SHP77 treated with DMSO at 0.1 percent for 48 hours (cell line): ENCODE results near the gene C16orf90.
"Not testable (repeated sequence)": the region's sequence is repeated elsewhere in the genome, so short reads cannot be mapped to it uniquely, and the experiment has no call there.

Experiments
- DNase-seq: peaks from one replicate; lab custom pipeline; 2025; lab: John Stamatoyannopoulos, UW

The C16orf90 gene

GRCh38 chr16:3482659-3483241, 12.5 kb downstream of the C16orf90 start:
- DNase-seq: no peak

DNA sequence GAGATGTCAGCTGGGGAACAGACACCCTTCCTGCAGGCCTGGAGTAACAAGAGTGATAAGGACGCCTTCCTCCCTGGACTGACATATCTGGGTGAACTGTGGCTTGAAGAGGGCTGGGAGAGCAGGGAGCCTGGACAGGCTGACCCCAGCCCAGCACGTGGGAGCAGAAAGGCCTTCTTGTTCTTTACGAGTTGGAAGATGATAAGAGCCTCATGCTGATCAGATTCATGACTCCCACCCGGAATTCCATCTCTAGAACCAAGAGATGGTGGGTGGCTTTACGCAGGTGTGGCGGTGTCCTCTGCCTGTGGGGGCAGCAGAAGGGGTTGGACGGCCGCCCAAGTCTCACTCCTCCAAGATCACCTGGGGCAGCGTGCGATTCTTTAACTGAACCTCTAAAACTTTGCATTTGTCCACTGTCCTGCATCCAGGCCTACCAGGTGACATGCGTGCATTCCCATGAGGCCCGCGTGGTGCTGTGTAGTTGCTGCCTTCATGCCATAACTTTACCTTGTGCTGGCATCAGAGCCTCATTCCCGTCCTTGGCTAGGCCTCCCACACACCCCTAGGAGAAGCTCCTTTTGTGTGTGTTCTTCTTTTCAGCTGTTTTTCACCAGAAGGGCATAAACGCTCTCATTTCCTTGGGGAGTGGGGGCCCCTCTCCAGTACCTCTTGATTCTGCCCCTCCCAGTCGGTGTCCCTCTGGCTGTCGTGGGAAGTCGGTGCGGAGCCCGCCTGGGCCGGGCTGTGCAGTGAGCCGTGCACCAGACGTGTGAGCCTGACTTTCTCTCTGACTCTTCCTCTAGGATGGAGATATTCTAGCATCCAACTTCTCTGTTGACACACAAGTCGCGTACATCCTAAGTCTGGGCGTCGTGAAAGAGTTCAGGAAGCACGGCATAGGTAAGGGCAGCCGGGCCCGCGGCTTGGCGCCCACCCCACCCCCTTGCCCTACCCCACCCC, 13.3 kb downstream of the C16orf90 start:
- DNase-seq: no peak

- no peak for DNase-seq
These were observed 14.2 kb downstream of the C16orf90 start for GRCh38 chr16:3480901-3481695.

GRCh38 chr16:3479654-3480216, 15.6 kb downstream of the C16orf90 start:
- DNase-seq: no peak

- DNase-seq: no peak
These were observed 16.9 kb downstream of the C16orf90 start for GRCh38 chr16:3478242-3478925.

DNA sequence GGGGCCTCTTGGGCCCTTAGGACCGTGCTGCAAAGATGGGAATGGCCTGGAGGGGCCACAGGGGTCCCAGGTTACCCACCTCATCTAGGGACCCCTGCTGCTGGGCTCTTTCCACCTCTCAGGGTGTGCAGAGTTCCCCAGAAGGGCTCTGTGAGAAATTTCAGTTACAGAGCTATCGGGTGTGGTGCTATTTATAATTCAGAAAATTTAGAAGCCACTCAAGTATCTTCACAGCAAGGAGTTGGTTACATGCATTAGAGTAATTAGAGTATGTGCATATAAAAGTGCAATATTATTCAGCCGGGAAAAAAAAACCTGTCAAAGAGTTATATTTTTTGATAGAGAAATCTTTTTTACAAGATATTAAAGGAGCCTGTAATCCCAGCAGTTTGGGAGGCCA, 18.9 kb downstream of the C16orf90 start:
- no peak for DNase-seq

- DNase-seq: no peak
These were observed 19.5 kb downstream of the C16orf90 start for GRCh38 chr16:3475604-3476375.

DNA sequence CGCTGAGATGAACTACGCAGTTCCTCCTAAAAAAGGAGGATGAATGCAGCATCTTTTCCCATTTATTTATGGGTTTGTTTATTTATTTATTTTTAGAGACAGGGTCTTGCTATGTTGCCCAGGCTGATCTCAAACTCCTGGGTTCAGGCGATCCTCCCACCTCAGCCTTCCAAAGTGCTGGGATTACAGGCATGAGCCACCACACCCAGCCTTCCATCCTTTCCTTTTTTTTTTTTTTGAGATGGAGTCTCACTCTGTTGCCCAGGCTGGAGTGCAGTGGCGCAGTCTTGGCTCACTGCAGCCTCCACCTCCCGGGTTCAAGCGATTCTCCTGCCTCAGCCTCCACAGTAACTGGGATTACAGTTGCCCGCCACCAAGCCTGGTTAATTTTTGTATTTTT, 20.4 kb downstream of the C16orf90 start:
- not testable (repeated sequence) for DNase-seq

DNA sequence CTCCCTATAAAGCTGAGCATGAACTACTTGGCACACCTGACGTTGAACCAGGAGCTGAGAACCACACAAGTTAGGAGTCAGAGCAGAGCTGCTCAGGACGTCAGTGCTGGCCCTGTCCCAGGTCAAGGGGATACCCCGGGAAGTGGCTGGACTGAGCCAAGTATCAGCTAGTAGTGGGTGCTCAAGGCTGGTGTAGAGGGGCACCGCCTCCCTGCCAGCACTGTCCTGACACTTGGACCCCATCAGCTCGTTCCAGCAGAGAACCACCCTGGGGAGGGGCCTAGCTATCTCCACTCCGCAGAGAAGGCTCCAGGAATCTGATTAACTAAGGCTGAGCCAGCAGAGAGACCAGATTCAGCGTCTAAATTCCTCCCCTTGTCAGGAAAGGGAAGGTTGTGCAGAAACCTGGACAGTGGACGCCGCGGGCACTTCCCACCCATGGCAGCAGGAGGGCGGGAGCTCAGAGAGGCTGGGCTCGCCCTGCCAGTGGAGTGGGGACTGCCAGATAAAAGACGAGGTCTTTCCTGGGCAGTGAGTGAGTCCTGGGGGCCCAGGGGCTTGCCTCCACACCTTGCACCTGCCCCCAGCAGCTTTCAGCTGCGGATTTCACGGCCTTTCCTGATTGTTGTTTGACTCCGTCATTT, 21.0 kb downstream of the C16orf90 start:
- DNase-seq: no peak

DNA sequence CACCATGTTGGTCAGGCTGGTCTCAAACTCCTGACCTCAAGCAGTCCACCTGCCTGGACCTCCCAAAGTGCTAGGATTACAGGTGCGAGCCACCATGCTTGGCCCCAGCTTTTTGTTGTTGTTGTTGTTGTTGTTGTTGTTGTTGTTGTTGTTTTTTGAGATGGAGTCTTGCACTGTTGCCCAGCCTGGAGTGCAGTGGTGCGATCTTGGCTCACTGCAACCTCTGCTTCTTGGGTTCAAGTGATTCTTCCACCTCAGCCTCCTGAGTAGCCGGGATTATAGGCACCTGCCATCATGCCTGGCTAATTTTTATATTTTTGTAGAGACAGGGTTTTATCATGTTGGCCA, 21.7 kb downstream of the C16orf90 start:
- DNase-seq: not testable (repeated sequence)

DNA sequence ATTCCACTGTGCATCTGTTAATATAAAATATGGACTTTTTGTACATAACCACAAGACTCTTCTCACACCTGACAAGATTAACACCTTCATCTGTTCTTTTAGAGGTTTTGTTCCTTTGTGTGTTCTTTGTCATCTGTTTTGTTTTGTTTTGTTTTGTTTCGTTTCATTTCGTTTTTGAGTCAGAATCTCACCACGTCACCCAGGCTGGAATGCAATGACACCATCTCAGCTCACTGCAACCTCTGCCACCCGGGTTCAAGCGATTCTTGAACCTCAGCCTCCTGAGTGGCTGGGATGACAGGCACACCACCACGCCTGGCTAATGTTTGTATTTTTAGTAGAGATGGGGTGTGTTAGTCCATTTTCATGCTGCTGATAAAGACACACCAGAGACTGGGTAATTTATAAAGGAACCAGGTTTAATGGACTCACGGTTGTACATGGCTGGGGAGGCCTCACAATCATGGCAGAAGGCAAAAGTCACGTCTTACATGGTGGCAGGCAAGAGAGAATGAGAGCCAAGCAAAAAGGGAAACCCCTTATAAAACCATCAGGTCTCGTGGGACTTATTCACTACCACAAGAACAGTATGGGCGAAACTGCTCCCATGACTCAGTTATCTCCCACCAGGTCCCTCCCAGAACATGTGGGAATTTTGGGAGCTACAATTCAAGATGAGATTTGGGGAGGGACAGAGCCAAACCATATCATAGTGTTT, 22.3 kb downstream of the C16orf90 start:
- DNase-seq: no peak

DNA sequence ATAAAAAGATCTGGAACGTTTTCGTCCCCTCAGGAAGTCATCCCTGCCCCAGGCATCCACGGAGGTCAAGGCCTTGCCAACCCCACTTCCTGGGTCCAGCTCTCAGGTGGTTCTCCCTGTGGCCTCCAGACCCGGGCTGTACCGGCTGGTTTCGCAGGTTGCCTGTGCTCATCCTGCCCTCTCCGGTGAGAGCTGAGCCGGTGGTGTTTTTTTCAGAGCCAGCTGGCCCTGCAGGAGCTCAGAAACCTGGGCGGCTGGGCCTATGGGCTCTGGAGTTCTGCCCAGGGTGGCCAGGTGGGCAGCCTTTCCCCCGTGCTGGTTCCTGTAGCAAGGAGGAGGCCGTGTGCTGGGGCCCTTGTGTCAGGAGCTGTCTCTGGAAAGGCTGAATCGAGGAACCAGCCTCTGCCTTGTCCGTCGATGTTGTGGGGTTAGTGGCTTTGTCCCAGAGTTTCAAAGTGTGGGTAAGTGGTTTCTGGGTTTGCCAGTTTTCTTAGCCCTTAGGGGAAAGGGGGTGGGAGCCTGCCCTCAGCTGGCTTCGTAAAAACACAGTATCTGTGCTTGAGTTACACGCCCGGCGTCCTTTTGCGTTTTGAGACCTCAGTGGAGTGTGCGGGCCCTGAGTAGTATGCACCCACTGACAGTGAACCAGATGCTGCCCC, 23.6 kb downstream of the C16orf90 start:
- DNase-seq: no peak

DNA sequence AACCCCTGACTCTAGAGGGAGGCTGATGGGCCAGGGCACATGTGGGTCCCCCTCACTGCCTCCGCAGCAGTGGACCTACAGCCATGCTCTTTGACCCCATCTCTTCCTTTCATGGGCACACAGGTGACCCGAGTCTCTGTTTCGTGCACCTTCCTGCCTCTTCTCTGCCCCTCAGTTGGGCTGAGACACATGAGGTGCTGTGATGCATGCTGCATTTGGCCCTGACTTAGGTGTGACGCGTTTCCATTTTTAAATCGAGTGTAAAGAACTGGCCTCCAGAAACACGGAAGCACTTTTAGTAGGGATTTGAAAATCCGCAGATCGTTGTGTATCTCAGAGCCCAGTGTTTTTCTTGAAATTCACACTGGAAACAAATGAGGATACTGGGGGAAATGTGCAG, 24.6 kb downstream of the C16orf90 start:
- DNase-seq: no peak

DNA sequence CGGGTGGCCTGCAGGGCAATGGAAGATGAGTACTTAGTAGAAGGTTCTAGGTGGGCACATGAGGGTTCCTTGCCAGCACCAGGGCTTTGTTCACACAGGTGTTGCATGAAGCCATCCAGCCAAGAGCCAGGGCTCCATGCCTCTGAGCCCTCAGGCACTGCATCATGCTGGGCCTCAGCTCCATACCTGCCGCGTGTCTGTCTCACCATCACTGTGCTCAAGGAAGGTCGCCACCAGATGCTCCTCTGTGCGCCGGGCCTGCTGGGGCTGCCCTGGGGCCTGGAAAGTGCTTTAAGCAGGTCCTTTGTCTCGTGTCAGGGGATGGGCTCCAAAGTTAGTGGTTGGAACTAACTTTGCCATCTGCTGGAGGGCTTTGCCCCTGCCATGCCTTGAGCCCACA, 25.6 kb downstream of the C16orf90 start:
- DNase-seq: no peak

DNA sequence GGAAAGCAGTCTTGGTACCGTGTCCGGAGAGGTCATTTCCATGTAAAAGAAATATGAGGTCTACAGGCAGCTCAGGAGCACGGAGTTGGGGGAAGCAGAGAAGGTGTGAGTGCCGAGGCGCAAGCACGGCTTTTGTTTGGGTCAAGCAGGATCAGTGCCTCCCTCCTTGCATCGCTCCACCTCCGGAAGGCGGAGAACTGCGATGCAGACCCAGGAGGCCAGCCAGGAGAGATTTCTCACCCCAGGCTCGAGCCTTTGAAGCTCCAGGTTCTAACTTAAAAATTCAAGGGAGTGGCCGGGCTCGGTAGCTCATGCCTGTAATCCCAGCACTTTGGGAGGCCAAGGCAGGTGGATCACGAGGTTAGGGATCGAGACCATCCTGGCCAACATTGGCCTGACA, 26.8 kb downstream of the C16orf90 start:
- DNase-seq: no peak

GRCh38 chr16:3467921-3468320, 27.4 kb downstream of the C16orf90 start:
- DNase-seq: no peak

DNA sequence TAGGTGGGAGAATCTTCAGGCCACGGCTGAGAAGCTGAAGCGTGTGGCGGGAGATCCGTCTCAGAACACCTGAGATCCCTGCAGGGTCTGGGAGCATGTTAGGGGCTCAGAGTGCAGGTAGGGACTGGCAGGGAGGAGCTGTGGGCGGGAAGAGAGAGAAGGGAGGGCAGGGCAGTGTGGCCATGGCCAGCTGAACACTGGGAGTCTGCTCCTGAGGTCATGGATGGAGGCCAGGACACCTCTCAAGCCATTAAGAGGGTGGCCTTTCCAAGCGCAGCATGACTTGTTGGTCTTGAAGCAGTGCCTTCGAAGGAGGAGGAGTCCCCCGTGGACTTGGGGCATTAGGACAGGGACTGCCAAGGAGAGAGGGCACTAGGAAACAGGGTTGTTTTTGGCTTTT, 28.1 kb downstream of the C16orf90 start:
- no peak for DNase-seq

- DNase-seq: no peak
These were observed 29.2 kb downstream of the C16orf90 start for GRCh38 chr16:3465911-3466584.

- no peak for DNase-seq
These were observed 30.0 kb downstream of the C16orf90 start for GRCh38 chr16:3465301-3465700.
